T47D (cell line): Measurements from ENCODE around the gene TOMM6.
"Not testable (repeated sequence)": the region's sequence is repeated elsewhere in the genome, so short reads cannot be mapped to it uniquely, and the experiment has no call there.

Source experiments
- DNase-seq, 2 experiments: peaks; one replicate each; pipeline versions ENCODE4 v3.0.0 to v3.0.0-alpha.2; 2011 to 2012; ENCODE audit warnings: low read depth in 1 of 2, low spot score in 1 of 2
- JUND ChIP-seq: IDR thresholded peaks from 2 replicates; pipeline ENCODE4 v1.6.1; 2012; ENCODE audit warnings: low read depth
- in situ Hi-C: cut with HindIII; loops from 2 replicates; pipeline ENCODE4 v1.10.0; 2016; ENCODE audit warnings: low sequenced_read_pairs, low pct_unique_long_range_greater_than_20kb

TOMM6 gene

DNA sequence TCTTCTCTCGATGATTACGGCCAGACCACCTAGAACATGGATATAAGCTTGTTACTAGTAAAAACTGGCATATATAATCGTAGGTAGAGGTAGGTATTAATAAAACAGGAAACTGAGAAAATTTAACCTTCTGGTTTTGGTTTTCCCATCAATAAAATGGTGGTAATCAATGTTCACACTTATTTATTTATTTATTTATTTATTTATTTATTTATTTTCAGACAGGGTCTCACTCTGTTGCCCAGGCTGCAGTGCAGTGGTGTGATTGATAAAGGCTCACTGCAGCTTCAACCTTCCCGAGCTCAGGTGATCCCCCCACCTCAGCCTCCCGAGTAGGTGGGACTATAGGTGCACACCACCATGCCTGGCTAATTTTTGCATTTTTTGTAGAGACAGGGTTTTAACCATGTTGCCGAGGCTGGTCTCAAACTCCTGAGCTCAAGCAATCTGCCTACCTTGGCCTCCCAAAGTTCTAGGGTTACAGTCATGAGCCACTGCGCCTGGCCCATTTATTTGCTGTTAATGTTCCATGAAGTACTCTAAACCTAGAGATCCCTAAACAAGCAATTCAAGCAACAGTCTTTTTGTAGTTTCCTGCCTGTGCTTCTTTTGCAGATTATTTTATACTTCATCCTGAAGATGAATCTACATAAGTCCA lies 11.5 kb downstream of the TOMM6 start:
- in situ Hi-C loops: loop anchor here (25.0 kb wide), 1 partner anchor 238 kb away; no protein-coding TSS in a partner anchor

DNA sequence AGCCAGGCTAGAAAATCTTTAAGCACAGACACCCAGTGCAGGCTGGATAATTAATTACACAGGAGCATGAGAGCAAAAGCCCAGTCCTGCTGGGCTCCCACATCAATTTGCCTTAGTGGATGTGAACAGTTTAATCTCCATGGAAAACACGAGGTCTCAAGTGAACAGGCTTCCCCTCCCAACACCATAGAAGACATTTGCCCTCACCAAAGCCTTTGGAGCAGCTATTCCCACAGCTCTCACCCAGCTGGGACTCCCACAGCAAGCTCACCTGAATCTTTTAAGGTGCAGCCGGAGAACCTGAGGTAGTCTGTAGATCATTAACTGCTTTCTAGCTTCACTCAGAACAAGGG lies 12.0 kb downstream of the TOMM6 start:
- DNase-seq: no peak
- in situ Hi-C loops: loop anchor here (25.0 kb wide), 1 partner anchor 238 kb away; no protein-coding TSS in a partner anchor
- no peak for TF ChIP-seq JUND

More for the DNA sequence above, 11.5 kb downstream of the TOMM6 start:
- DNase-seq: no peak
- TF ChIP-seq JUND: no peak

DNA sequence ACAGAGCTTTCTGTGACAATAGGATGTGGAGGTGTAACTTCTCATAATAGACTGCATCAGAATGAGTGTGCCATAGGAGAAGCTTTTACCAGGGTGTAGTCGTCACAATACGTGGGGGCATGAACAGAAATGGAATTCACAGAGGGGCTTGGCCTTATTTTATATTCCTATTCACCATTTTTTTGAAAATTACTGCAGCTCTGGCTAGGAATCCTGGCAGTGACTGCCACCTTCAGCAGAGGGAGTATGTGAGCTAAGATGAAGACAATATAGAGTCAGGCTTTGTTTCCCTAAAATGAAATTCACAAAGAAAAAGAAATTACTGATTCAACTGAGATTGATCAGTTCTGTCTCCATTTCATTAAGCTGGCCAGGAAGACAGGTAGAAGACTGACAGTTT lies 13.9 kb downstream of the TOMM6 start:
- no peak for TF ChIP-seq JUND
- DNase-seq: peak in 1 of 2 experiments; percentile 37
- in situ Hi-C loops: no loop called here

DNA sequence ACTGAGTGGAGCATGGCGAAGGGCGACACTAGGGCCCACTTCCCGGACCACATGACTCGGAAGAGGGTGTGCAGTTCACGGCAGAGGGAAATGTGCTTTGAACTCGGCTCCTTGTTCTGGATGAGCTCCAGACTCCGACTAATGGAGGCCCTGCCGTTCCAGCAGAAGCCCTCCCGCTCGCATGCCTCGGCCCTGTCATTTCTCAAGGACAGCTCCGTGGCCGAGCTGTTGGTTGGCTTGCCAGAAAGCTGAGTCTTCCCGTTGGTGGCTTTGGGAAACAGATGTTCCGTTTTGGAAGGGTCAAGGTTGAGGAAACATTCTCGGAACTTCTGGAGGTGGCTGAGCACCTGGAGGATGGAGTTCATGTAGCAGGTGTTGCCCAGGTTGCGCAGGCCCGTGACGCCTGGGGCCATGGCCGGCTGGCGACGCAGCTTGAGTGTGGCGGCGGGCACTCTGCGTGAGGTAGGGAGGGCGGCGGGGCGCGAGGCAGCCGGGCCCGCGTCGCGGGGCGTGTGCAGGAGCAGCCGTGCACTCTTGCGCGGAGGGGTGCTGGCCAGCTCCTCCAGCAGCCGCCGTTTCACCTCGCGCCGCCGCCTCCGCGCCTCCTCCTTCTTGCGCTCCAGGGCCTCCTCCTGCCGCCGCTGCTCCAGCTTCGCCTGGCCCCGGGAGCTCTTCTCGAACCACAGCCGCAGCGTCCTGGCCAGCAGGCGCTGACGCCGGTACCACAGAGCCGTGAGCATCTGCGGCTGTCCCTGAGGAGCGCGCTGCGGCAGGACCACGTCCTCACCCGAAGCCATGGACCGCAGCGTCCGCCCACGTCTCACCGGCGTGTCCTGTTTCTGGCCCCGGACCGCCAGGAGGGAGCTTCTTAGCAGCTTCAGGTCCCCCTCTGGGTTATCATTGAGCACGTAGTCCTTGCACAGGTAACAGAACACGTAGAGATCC lies 18.6 kb downstream of the TOMM6 start:
- in situ Hi-C loops: no loop called here
- TF ChIP-seq JUND: no peak

GRCh38 chr6:41811095-41811494 lies 23.6 kb downstream of the TOMM6 start:
- in situ Hi-C loops: no loop called here
- DNase-seq: no peak
- TF ChIP-seq JUND: no peak

More for the DNA sequence above, 18.6 kb downstream of the TOMM6 start:
- DNase-seq: no peak

GRCh38 chr6:41811946-41812345 lies 24.5 kb downstream of the TOMM6 start:
- DNase-seq, in situ Hi-C loops: not testable (repeated sequence)

DNA sequence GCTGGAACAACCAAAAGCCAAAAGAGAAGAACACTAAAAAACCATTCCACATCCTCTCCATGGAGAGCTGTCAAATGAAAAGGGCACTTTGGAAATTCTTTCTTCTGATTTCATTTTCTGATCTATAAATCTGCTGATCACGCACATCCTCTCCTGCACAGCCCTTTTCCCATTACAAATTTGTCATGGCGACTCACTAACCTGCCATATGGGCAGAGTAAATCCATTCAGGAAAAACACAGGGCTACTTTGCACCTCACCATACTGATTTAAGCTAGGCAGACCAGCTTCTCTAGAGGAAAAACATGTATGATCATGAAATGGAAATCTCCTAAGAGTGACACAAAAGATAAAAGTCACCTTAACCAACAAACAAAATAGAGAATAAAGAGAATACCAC lies 26.0 kb downstream of the TOMM6 start:
- in situ Hi-C loops: no loop called here
- DNase-seq: no peak
- TF ChIP-seq JUND: no peak

DNA sequence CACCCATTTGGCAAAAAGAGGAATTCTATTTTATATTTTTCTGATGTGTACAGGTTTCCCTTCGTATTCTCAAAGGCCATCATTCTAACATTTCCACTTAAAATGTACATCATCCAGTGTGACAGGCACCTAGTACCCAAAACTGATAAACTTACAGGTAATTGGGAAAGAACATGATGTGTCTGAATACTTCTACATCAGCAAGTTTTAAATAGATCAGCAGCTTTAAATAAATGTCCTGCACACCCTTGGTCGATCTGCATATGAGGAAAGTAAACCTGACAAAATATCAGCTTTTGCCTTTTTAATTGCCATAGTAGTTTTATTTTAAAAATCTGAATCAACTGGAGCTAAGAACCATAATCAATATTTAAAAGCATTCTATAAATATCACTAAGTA lies 26.5 kb downstream of the TOMM6 start:
- TF ChIP-seq JUND: no peak
- no peak for DNase-seq
- in situ Hi-C loops: no loop called here

DNA sequence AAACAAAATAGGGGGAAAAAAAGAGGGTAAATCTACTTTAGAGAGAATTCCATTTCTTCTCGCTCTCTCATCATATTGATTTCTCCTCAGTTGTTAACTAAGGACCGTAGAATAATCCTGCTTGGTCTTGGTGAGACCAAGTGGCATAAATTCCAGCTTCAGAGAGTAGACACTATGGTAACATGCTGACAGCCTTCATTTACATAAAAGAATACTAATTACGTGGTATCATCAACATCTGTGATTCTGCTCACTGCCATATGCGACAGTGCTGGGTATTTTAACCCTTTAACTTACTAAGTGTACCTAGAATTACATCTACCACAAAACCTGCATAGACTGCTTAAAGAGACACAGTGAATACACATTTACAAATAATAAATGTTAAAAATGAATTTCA lies 27.1 kb downstream of the TOMM6 start:
- TF ChIP-seq JUND: no peak
- DNase-seq: no peak

GRCh38 chr6:41815587-41815986 lies 28.1 kb downstream of the TOMM6 start:
- TF ChIP-seq JUND: no peak
- no peak for DNase-seq
- in situ Hi-C loops: no loop called here

More for the DNA sequence above, 27.1 kb downstream of the TOMM6 start:
- in situ Hi-C loops: no loop called here

DNA sequence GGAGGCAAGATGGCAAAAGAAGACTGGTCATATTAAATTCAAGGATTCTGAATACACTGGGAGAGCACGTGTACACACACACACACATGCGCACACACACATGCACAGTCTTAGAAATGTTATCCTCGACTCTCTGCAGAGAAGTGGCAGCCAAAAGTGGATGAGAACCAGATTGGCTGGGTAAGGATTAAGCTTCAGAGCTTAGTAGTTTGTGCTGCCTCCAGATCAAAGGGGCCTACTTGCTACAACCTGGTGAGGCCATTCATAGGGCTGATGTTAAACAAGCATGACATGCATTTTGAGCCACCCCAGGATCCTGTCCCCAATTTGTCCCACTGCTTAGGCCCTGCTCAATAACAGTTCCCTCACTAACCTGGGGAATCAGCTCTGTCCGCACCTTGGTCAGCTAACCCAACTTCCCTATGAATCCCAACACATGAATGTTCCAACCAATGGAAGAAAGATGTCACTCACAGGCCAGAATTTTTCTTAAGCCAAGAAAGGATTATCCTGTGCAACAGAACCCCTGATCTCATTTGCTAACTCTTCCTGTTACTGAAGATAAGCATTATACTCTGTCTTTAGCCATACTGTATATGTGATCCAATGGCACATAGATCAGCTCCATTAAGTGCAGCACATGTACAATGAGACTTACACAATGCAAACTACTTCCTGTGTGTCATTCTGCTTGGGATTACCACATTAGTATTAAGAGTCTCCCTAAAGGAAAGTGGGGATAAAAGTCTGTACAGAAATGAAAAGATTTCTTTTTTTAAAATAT lies 31.0 kb downstream of the TOMM6 start:
- no peak for TF ChIP-seq JUND
- in situ Hi-C loops: no loop called here

DNA sequence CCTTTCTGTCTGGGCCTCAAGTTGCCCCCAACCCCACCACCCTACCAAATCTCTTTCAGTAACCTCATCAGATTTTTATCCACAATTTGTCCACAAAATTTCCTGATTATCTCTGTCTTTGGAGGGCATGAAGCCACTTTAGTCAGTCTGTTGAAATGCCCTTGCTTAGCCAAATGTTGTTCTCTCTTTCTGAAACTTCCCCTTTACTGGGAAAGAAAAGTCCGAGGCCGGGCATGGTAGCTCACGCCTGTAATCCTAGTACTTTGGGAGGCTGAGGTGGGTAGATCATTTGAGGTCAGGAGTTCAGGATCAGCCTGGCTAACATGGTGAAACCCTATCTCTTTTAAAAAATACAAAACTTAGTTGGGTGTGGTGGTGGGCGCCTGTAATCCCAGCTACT lies 33.8 kb downstream of the TOMM6 start:
- in situ Hi-C loops: no loop called here
- TF ChIP-seq JUND: no peak
- no peak for DNase-seq

More for the DNA sequence above, 31.0 kb downstream of the TOMM6 start:
- no peak for DNase-seq
